K562 (cell line): ENCODE results near the gene NPS. TPM values are rescaled to one million over a fixed set of nuclear protein-coding genes. Genes with fewer than 3 reads are reported as not detected.

Source experiments
- ATAC-seq: fragments of 200-7000 bp; cut with Tn5 transposase; 3 replicates; pipeline ENCODE4 v1.9.1; 2020; ENCODE audit warnings: moderate library complexity
- BruUV-seq: library from RNA; stranded (reverse); fragments of 400-500 nt; replicated peaks from 2 replicates; lab custom pipeline; 2021; lab: Mats Ljungman, UMichigan
- CTCF ChIA-PET: fragments of 300-600 bp; formaldehyde crosslinking; extraction: SDS; loops from one replicate; lab custom pipeline; 2021; ENCODE audit warnings: low intra/inter-chr PET ratio; lab: Yijun Ruan, JAX
- POLR2A ChIA-PET: fragments of 300-600, 350-650 bp; sonication (Branson Sonifier 250); formaldehyde crosslinking; extraction: SDS; loops from one replicate; lab custom pipeline; 2021; ENCODE audit warnings: antibody characterized with exemption, inconsistent platforms; lab: Yijun Ruan, JAX
- DNase-seq, 4 experiments: peaks; one replicate each; pipeline versions ENCODE4 v3.0.0 to v3.0.0-alpha.2; 2011 to 2018; ENCODE audit warnings: low spot score in 3 of 4, mixed read lengths in 3 of 4; ENCODE audit errors: extremely low read depth in 1 of 4
- FAIRE-seq: peaks from 2 replicates; lab custom pipeline; 2011; peaks lifted over from hg19 to GRCh38; lab: Jason Lieb, UNC
- H2AFZ ChIP-seq: 2 replicates; pipeline ENCODE4 v1.6.0; 2011; ENCODE audit warnings: low read depth, low read length, control low read depth, inconsistent platforms
- H3K27ac ChIP-seq: fragments of 200-600 bp; 3 replicates; pipeline ENCODE4 v1.8.0; 2011; ENCODE audit warnings: low read depth, mild to moderate bottlenecking, control low read depth, inconsistent platforms, low read length, moderate library complexity, mixed read lengths; ENCODE audit errors: extremely low read depth
- H3K27me3 ChIP-seq, 2 experiments: fragments of 300-600 bp in 1 of 2; 2 replicates in 1 of 2; 3 replicates in 1 of 2; pipeline versions ENCODE4 v1.6.0 to v1.8.0; 2011; ENCODE audit warnings: inconsistent platforms in 2 of 2, low read length in 2 of 2, mild to moderate bottlenecking in 1 of 2, mixed read lengths in 1 of 2, moderate library complexity in 1 of 2; ENCODE audit not compliant: control insufficient read depth in 2 of 2, insufficient read depth in 2 of 2
- H3K36me3 ChIP-seq: fragments of 300-600 bp; 3 replicates; pipeline ENCODE4 v1.8.0; 2011; ENCODE audit warnings: mild to moderate bottlenecking, low read length, inconsistent platforms; ENCODE audit not compliant: control insufficient read depth, insufficient read depth
- H3K4me1 ChIP-seq, 2 experiments: fragments of 200-600 bp in 1 of 2; replicated peaks in 1 of 2; 2 replicates in 1 of 2; 3 replicates in 1 of 2; pipeline versions ENCODE4 v1.5.1 to v1.8.0; 2011; ENCODE audit warnings: inconsistent platforms in 2 of 2, low read length in 2 of 2, mild to moderate bottlenecking in 1 of 2, mixed read lengths in 1 of 2, moderate library complexity in 1 of 2; ENCODE audit not compliant: control insufficient read depth in 2 of 2, insufficient read depth in 2 of 2
- H3K4me2 ChIP-seq: 2 replicates; pipeline ENCODE4 v1.6.1; 2011; ENCODE audit warnings: low read length, control low read depth, inconsistent platforms, mixed read lengths; ENCODE audit not compliant: insufficient read depth
- H3K4me3 ChIP-seq: fragments of 200-600 bp; sonication (generic), shearing (Covaris generic); 2 replicates; pipeline ENCODE4 v1.5.1; 2016; ENCODE audit warnings: control low read depth, inconsistent platforms
- H3K79me2 ChIP-seq: fragments of 200-600 bp; 3 replicates; pipeline ENCODE4 v1.8.0; 2011; ENCODE audit warnings: low read length, inconsistent platforms; ENCODE audit not compliant: control insufficient read depth, insufficient read depth
- H3K9ac ChIP-seq, 2 experiments: 2 replicates each; pipeline versions ENCODE4 v1.6.0 to v1.6.1; 2011; ENCODE audit warnings: low read depth in 2 of 2, low read length in 2 of 2, control low read depth in 1 of 2, inconsistent platforms in 1 of 2, mild to moderate bottlenecking in 1 of 2, mixed read lengths in 1 of 2; ENCODE audit not compliant: insufficient read depth in 1 of 2
- H3K9me1 ChIP-seq: one replicate; pipeline ENCODE4 v1.6.0; 2011; ENCODE audit warnings: inconsistent platforms, mild to moderate bottlenecking, low read length, moderate library complexity; ENCODE audit not compliant: control insufficient read depth, insufficient read depth
- H3K9me3 ChIP-seq: replicated peaks from 2 replicates; pipeline ENCODE4 v1.5.1; 2011; ENCODE audit warnings: low read depth, low read length, inconsistent platforms; ENCODE audit not compliant: control insufficient read depth, insufficient read depth
- H4K20me1 ChIP-seq: replicated peaks from 2 replicates; pipeline ENCODE4 v1.6.1; 2011; ENCODE audit warnings: low read length, inconsistent platforms, mixed read lengths; ENCODE audit not compliant: control insufficient read depth, insufficient read depth
- BRCA1 ChIP-seq, 2 experiments: fragments of 450-650 bp in 1 of 2; sonication (generic) in 1 of 2; formaldehyde crosslinking in 1 of 2; IDR thresholded peaks; 2 replicates each; pipeline versions ENCODE4 v1.5.0 to v1.6.1; 2017 to 2020; ENCODE audit warnings: mild to moderate bottlenecking in 1 of 2, missing genetic modification reagents in 1 of 2
- CHD1 ChIP-seq: fragments of 200-600 bp; sonication (generic); IDR thresholded peaks from one replicate; pipeline ENCODE4 v1.6.1; 2012; ENCODE audit warnings: mild to moderate bottlenecking, moderate library complexity, low read length, inconsistent platforms
- HOXB6 ChIP-seq: fragments of 250-450 bp; sonication (Bioruptor Pico); IDR thresholded peaks from 2 replicates; pipeline ENCODE4 v1.5.1; 2022; ENCODE audit warnings: mild to moderate bottlenecking, borderline replicate concordance
- ILF3 ChIP-seq: fragments of 450-650 bp; IDR thresholded peaks from 2 replicates; pipeline ENCODE4 v1.6.1; 2018; ENCODE audit warnings: antibody characterized with exemption, mild to moderate bottlenecking, moderate library complexity, borderline replicate concordance
- MAFG ChIP-seq: fragments of 450-650 bp; conservative IDR thresholded peaks from 2 replicates; pipeline ENCODE4 v1.6.1; 2016; ENCODE audit warnings: missing genetic modification characterization, missing compliant biosample characterization
- NFIC ChIP-seq: fragments of 450-650 bp; IDR thresholded peaks from 2 replicates; pipeline ENCODE4 v1.6.1; 2017; ENCODE audit warnings: mild to moderate bottlenecking, inconsistent platforms
- NR4A1 ChIP-seq, 2 experiments: fragments of 250-450 bp in 1 of 2; fragments of 450-650 bp in 1 of 2; sonication (Bioruptor Pico) in 1 of 2; IDR thresholded peaks; 2 replicates each; pipeline versions ENCODE4 v1.4.0 to v1.6.1; 2016 to 2020; ENCODE audit warnings: mild to moderate bottlenecking in 2 of 2, missing compliant biosample characterization in 1 of 2, missing genetic modification characterization in 1 of 2, moderate library complexity in 1 of 2
- POLR2A ChIP-seq: fragments of 450-650 bp; conservative IDR thresholded peaks from 2 replicates; pipeline ENCODE4 v1.6.1; 2016
- RB1 ChIP-seq: fragments of 450-650 bp; IDR thresholded peaks from 2 replicates; pipeline ENCODE4 v1.6.1; 2017; ENCODE audit warnings: low read depth, mild to moderate bottlenecking
- RFX7 ChIP-seq: fragments of 250-450 bp; sonication (Bioruptor Pico); IDR thresholded peaks from 2 replicates; pipeline ENCODE4 v1.5.1; 2021; ENCODE audit warnings: mild to moderate bottlenecking
- TAF15 ChIP-seq: fragments of 200-400 bp; formaldehyde crosslinking; IDR thresholded peaks from 2 replicates; pipeline ENCODE4 v1.6.1; 2017; ENCODE audit warnings: mild to moderate bottlenecking, low read depth, low read length, moderate library complexity
- TARDBP ChIP-seq: fragments of 450-650 bp; IDR thresholded peaks from 2 replicates; pipeline ENCODE4 v1.6.1; 2016
- WGBS: fragments of 100-300 bp; shearing (Covaris generic); methylation state at CpG from one replicate; pipeline ENCODE4 v1.1.6; 2016; ENCODE audit warnings: low coverage, mixed read lengths; ENCODE audit not compliant: insufficient coverage; ENCODE audit errors: missing lambda C conversion rate; 5-methylcytosine and 5-hydroxymethylcytosine counted together
- in situ Hi-C: fragments of 300-500 bp; cut with MboI; formaldehyde crosslinking; loops from 4 replicates; pipeline ENCODE4 v1.15.0; 2018; ENCODE audit warnings: inconsistent platforms, mixed read lengths
- intact Hi-C: fragments of 100-400 bp; cut with micrococcal nuclease; formaldehyde crosslinking; loops from 2 replicates; pipeline ENCODE4 v1.14.2; 2022
- polyA plus RNA-seq, 8 experiments: library from polyadenylated mRNA; depleted of rRNA in 4 of 8; stranded (reverse) in 5 of 8; unstranded in 3 of 8; fragments of >200 nt; fragmentation: Nextera tagmentation in 2 of 8; fragmentation: Illumina TruSeq in 1 of 8; extraction: Ambion mirVana in 2 of 8; extraction: Trizol in 1 of 8; gene quantifications; 2 replicates each; pipeline versions ENCODE4 v1.2.1 to v1.2.3, GENCODE V29; 2011 to 2014; ENCODE audit warnings: inconsistent platforms in 1 of 8, missing spikeins in 1 of 8
- total RNA-seq, 7 experiments: library from RNA; depleted of rRNA in 6 of 7; stranded (reverse); fragments of >200 nt in 6 of 7; fragmentation: Illumina TruSeq in 2 of 7; extraction: Trizol in 2 of 7; gene quantifications; 2 replicates each; pipeline versions ENCODE4 v1.2.1 to v1.2.3, GENCODE V29; 2011 to 2021; ENCODE audit warnings: low replicate concordance in 1 of 7
- TF ChIP-seq, protein P1 (sequence below): sonication (generic); formaldehyde crosslinking; IDR thresholded peaks from 2 replicates; pipeline ENCODE4 v1.8.0; 2023; ENCODE audit warnings: missing genetic modification reagents, mild to moderate bottlenecking, borderline replicate concordance
- TF ChIP-seq, protein P2 (sequence below): fragments of 250-450 bp; sonication (Bioruptor Pico); IDR thresholded peaks from 2 replicates; pipeline ENCODE4 v1.4.0; 2020; ENCODE audit warnings: mild to moderate bottlenecking

The NPS gene
- total and polyA plus RNA-seq, 9 of the 15 experiments (the other 6 are each of a cell fraction or from before 2014, with no cell fraction given) = not detected

DNA sequence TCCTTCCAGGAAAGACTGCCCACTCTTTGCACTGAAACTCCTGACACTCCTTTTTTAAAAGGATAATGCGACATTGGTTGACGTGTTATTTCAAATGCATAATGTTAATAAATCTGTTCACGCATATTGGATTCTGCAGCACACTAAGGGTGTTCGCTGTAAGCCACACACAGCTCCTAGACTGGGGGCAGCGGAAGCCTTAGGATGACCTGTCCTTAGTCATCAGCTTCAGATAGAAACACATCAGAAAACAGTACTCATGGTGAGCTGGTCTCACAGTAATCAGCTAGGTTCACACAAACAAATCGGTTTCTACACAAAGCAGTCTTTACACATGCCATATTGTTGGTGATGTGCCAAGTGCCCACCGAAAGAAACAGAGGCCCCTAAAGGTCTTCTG lies 4.3 kb downstream of the NPS start:
- Histone ChIP-seq H3K27ac (no peak overlapping the region), H3K27me3 (no peaks in the 10 kb centered on the region), H3K9me1 (no peaks in the 10 kb centered on the region), H3K4me1 (no peaks in the 10 kb centered on the region), H3K9ac (no peak overlapping the region), H3K36me3 (no peaks in the 10 kb centered on the region), H3K79me2 (no peaks in the 10 kb centered on the region), H3K9me3 (no peaks in the 10 kb centered on the region), H3K4me3 (no peak overlapping the region), H2AFZ (no peak overlapping the region), H3K4me2 (no peak overlapping the region), H4K20me1 (no peaks in the 10 kb centered on the region)
- TF ChIP-seq BRCA1 (IDR thresholded peaks at IDR 0.05) (no peak), BRCA1 (CRISPR knock-in tag; IDR thresholded peaks at IDR 0.05) (no peak), TAF15 (no peak), HOXB6 (CRISPR knock-in tag) (no peak), MAFG (tag) (no peak), ILF3 (no peak), POLR2A (no peak), RFX7 (CRISPR knock-in tag) (no peak), NR4A1 (CRISPR knock-in tag; IDR thresholded peaks at IDR 0.05) (no peak), NR4A1 (tag; IDR thresholded peaks at IDR 0.05) (no peak), CHD1 (no peak), NFIC (no peak), TARDBP (no peak), RB1 (no peak)
- TF ChIP-seq, protein P1, sequence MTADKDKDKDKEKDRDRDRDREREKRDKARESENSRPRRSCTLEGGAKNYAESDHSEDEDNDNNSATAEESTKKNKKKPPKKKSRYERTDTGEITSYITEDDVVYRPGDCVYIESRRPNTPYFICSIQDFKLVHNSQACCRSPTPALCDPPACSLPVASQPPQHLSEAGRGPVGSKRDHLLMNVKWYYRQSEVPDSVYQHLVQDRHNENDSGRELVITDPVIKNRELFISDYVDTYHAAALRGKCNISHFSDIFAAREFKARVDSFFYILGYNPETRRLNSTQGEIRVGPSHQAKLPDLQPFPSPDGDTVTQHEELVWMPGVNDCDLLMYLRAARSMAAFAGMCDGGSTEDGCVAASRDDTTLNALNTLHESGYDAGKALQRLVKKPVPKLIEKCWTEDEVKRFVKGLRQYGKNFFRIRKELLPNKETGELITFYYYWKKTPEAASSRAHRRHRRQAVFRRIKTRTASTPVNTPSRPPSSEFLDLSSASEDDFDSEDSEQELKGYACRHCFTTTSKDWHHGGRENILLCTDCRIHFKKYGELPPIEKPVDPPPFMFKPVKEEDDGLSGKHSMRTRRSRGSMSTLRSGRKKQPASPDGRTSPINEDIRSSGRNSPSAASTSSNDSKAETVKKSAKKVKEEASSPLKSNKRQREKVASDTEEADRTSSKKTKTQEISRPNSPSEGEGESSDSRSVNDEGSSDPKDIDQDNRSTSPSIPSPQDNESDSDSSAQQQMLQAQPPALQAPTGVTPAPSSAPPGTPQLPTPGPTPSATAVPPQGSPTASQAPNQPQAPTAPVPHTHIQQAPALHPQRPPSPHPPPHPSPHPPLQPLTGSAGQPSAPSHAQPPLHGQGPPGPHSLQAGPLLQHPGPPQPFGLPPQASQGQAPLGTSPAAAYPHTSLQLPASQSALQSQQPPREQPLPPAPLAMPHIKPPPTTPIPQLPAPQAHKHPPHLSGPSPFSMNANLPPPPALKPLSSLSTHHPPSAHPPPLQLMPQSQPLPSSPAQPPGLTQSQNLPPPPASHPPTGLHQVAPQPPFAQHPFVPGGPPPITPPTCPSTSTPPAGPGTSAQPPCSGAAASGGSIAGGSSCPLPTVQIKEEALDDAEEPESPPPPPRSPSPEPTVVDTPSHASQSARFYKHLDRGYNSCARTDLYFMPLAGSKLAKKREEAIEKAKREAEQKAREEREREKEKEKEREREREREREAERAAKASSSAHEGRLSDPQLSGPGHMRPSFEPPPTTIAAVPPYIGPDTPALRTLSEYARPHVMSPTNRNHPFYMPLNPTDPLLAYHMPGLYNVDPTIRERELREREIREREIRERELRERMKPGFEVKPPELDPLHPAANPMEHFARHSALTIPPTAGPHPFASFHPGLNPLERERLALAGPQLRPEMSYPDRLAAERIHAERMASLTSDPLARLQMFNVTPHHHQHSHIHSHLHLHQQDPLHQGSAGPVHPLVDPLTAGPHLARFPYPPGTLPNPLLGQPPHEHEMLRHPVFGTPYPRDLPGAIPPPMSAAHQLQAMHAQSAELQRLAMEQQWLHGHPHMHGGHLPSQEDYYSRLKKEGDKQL = no peak
- TF ChIP-seq, protein P2, sequence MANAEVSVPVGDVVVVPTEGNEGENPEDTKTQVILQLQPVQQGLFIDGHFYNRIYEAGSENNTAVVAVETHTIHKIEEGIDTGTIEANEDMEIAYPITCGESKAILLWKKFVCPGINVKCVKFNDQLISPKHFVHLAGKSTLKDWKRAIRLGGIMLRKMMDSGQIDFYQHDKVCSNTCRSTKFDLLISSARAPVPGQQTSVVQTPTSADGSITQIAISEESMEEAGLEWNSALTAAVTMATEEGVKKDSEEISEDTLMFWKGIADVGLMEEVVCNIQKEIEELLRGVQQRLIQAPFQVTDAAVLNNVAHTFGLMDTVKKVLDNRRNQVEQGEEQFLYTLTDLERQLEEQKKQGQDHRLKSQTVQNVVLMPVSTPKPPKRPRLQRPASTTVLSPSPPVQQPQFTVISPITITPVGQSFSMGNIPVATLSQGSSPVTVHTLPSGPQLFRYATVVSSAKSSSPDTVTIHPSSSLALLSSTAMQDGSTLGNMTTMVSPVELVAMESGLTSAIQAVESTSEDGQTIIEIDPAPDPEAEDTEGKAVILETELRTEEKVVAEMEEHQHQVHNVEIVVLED (CRISPR knock-in tag) = no peak
- ChIA-PET POLR2A (no interaction called here), CTCF (no interaction called here)
- no TSS peak for BruUV-seq
- 0% methylated on average over 7 of the region's 7 CpGs for WGBS
- intact Hi-C loops = no loop called here
- no peak for ATAC-seq
- in situ Hi-C loops = no loop called here
- no peak for DNase-seq
- FAIRE-seq = no peak
